HG02763 (cell line): ENCODE data around the gene GGCX.
"Not testable (repeated sequence)": the region's sequence is repeated elsewhere in the genome, so short reads cannot be mapped to it uniquely, and the experiment has no call there.

ENCODE experiments used
- ATAC-seq: cut with Tn5 transposase; IDR thresholded peaks from one replicate; pipeline ENCODE4 v1.9.1; 2021; ENCODE audit warnings: mild to moderate bottlenecking, moderate library complexity; ENCODE audit not compliant: unreplicated experiment

The GGCX gene

DNA sequence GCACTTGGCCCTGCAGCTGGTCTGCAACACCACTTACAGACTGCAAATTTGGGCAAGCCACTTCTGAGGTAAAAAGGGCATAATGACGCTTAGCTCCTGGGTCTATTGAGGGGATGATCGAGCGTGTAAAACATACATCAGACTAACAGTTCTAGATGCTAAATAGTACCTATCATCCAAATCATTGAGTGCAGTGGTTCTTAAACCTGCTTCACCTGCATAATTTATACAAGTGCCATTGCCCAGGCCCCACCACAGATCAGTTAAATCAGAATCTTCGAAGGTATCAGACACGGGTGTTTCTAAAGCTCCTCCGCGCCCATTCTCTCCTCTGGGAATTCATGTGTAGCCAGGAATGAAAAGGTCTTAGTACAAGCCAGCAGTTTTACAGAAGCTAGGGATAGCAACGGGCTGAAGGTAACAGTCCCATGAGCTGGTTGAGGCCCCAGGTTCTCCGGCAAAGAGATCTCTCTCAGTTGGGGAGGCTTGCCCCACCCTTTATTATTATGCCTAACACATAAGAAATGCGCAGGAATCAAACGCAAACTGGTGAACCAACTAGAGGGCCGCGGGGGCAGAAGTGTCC lies 33.5 kb upstream of the GGCX start:
- ATAC-seq = no peak

DNA sequence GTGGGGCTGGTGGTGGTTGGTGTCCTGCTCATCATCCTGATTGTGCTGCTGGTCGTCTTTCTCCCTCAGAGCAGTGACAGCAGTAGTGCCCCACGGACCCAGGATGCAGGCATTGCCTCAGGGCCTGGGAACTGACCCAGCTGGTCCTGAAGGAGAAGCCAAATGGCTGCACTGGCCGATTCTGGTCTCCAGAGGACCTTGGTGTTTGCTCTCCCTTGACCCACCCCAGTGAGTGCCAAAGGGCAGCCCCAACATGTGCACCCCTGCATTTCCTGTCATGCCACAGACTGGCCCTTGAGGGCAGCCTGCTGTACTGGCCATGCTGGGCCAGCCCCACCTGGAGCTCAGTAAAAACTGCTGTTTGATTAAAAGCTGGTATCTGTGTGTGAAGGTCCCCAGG lies 31.7 kb upstream of the GGCX start:
- no peak for ATAC-seq

DNA sequence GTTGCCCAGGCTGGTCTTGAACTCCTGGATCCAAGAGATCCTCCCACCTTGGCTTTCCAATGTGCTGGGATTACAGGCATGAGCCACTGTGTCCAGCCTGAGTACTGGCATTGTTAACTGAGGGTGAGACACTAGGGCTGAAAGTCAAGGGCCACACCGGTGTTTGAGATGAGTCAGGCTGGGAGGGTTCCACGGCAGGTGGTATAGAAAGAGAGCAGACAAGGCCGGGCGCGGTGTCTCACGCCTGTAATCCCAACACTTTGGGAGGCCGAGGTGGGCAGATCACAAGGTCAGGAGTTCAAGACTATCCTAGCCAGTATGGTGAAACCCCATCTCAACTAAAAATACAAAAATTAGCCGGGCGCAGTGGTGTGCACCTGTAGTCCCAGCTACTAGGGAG lies 31.0 kb upstream of the GGCX start:
- ATAC-seq = not testable (repeated sequence)

DNA sequence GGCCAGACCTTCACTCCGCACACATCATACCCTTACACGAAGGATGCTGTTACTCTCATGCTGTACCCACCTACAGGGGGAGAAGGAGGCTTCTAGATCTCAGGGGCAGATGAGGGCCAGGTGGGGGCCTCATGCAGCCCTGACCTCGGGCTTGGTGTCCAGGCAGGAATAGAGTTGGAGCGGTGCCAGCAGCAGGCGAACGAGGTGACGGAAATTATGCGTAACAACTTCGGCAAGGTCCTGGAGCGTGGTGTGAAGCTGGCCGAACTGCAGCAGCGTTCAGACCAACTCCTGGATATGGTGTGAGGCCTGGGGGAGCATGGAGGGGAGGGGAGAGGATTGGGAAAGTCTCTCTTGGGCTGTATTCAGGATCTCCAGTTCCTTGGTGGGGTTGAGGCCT lies 30.3 kb upstream of the GGCX start:
- ATAC-seq = no peak

DNA sequence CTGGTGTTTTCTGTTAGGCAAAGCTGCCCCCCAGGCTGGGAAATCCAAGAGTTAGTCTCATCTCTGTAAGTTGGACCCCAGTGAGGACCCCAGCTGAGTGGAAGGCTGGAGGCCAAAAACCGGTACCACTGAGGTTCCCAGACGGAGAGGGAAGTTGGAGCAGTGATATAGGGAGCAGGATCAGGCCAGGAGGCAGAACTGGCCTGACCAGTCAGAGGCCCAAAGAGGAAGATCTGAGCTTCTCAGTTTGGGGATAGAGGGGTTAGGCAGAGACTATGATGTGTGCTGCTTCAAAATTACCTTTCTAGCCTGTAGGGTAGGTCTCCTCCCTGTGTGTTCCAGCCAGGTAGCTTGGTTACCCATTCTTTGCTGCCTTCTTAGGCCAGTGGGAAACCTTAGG lies 29.7 kb upstream of the GGCX start:
- no peak for ATAC-seq

DNA sequence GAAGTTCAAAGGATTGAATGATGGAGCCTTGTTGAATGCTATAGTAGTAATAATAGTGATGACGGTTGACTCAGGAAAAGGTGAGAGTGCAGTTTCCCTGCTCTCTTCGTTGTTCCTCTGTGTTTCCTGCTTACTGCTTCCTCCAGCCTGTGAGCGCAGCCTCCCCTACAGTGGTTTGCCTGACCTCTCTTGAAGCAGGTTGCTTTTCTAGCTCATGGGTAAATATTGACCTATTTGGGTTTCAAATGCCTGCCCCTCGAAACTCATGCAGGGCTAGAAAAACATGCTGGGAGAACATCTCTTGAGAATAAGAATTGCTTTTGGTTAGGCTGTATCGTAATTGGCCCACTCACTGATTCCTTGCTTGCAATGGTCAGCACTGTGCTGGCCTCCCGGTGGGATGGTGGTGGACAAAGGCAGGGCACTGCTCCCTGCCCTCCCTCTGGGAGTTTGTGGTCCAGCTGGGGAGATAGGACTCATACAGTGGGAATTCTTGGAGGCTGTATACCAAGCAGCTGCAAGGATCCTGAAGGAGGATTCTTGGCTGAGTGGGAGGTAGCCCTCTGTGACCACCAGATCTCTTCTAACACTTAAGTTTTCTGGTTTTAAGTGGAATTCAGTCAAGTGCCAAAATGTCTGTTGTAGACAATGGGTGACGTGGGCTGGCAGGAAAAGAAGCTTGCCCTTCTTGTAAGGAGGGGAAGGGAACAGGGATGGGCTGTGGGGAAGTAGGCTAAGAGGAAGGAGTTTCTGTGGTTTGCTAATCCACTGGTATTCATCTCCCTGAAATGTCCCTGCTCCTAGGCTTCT lies 28.9 kb upstream of the GGCX start:
- no peak for ATAC-seq

DNA sequence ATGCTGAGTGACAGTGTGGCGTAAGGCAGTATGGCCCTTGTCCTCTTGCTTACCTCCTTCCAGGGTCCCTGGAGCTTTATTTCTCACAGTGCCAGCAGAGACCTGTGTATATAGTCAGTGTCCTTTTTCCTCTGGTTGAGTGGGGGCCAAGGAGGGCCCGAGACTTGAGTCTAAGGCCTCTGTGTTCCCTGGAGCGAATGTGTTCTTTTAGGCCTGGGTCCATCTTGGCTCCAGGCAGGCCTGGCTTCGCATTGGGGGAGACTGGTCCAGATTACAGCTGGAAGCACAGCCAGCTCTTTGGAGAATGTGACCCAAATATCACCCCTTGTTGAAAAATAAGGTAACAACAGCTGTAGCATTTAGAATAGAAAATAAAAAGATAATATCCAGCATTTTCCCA lies 27.9 kb upstream of the GGCX start:
- ATAC-seq = no peak

DNA sequence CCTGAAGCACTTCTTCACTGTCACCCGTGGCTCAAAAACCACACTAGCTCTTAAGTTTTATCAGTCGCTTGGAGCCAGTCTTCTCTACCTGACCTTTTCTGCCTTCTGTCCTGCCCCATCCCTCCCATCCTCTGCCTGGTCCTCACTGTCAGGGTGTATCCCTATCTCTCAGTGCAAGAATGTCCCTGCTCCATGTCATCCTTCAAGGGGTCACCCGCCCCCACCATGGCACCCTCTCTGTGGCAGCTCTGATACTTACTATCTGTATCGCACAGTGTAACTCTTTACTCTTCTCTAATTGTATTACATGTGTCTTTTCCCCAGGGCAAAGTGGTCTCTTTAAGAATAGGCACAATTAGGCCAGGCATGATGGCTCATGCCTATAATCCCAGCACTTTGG lies 27.4 kb upstream of the GGCX start:
- ATAC-seq = no peak

DNA sequence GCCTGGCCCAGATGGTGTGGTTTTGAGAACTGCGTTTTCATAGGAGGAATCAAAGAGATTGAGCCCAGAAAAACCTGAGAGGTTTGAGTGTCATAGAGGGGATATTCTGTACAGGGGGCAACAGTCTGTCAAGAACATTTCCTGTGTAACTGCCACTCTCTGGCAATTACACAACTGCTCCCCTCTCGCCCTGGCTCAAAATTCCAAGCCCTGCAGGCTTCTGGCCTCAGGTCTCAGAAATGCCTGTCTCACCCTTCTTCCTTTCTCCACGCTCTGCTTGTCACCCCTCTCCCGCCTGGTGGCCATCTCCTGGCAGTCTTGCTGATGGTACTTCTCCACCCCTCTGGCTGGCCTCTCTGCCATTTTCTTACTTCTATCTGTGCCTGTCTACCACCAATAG lies 26.9 kb upstream of the GGCX start:
- ATAC-seq = no peak

DNA sequence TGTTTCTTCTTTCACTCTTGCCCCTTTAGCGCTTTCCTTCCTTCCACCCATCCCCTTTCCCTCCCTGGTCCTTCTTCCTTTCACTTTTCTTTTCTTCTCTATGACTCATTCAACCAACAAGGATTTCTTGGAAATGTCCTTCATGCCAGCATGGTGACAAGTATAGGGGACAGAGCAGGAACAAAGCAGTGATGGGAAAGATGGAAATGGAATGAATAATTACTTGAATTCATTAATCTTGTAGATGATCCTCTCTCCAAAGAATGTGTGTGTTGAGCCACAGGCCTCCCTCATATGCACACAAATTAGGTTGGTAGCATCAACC lies 24.4 kb upstream of the GGCX start:
- no peak for ATAC-seq

DNA sequence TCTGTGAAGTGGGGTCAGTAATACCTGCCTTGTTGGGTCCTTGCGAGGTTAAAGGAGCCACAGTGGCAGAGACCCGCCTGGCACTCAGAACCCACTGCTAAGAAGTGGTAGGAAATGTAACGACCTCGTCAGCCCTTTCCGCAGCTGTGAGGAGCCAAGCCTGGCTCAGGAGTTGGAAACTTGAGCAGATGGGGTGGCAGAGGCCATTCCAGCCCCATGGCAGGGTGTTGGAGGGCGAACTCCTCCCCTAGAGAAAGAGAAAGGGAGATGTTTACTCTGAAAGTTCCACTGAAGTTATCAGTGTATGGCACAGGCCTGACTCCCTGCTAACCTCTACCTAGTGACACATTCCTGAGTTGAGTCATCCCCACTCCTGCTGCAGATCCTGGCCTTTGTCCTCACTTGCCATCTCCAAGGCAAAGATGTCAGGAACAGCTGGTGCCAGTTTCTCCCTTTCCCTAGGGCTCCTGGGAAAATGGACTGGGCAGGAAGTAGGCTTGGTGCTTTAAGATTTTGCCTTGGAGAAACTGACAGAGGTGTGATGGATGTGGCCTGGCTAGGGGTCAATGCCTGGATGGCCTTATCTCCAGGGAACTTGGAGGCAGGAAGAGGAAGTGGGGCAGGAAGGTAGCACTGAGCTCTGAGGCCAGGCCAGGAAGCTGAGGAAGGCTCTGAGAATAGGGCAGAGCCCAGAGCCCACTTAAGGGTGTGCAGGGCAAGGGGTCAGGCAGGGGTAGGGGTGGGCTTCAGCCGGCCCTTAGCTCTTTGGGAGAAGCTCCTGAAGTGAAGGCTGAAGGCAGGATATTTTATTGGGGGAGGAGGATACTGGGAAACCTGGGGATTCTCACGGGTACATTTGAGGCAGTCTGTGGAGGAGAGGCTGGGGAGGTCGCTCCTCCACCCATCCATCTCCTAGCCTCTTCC lies 23.8 kb upstream of the GGCX start:
- ATAC-seq = no peak

DNA sequence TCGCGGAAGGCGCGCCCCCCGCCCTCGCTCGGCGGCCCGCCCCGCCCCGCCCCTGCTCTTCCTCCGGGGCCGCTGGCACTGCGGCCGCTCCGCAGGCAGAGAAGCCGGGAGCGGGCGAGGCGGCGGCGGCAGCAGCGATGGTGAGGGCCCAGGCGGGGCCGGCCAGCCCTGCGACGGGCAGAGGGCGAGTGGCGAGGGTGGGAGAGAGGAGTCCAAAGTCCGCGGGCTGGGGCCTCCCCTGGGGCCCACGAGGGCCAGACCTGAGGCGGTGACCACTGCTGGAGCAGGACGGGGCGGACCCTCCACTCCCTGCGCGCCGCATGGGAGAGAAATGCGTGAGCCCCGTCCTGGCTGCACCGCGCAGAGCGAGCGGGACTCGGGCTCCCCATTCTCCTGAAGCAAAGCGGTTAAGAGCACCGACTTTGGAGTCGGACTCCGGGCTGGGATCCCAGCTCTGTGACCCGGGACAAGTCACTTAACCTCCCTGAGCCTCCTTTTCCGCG lies 23.1 kb upstream of the GGCX start, which contains the start of gene VAMP5:
VAMP5 (plus strand) TSS at position 78 of the 503 bp plus-strand sequence; CDS start at position 138, 60 bp downstream.
- ATAC-seq = peak; percentile 57

DNA sequence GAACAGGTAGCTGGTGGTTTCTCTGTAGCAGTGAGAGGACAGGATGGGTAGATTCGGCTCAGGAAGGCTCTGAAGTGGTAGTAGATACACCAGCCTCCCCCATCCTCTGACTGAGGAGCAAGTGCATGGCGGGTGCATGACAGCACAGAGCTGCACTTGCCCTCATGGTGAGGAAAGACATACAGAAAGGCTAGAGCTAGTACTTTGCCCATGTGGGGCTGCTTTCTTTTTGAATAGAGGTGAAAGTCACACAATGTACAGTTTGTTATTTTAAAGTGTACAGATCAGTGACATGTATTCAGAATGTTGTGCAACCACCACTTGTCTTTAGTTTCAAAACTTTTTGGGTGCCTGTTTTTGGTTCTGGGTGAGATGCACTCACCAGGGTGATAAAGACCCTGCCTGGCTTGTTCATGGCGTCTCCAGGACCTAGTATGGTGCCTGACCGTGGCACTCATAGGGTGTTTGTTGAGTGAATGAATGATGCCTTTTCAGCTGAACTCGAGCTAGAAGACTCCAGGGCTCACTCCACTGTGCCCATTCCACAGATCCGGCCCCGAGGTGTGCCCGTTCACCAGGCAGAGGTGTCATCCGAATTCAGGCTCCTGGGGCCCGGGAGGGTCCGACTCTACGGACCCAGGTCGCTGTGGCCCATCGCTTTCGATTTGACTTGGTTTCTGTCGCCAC lies 22.5 kb upstream of the GGCX start:
- peak; percentile 15 for ATAC-seq

DNA sequence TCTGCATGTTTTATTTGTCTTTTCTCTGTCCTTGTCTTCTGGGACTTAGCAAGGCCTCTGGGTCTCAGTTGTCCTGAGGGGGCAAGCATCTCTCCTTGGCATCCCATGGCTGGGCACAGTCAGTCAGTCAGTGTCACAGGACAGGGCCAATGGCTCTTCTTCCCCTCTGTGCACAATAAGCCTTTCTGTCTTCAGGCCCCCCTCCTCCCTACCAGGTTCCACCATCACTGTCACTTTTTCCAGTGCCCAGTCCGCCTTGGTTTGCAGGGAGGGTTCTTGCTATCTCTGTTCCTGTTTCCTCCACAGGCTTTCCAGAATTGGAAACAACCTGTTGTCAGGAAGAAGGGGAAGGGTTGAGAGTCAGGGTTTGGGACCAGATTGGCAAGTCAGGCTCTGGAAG lies 21.2 kb upstream of the GGCX start:
- no peak for ATAC-seq

DNA sequence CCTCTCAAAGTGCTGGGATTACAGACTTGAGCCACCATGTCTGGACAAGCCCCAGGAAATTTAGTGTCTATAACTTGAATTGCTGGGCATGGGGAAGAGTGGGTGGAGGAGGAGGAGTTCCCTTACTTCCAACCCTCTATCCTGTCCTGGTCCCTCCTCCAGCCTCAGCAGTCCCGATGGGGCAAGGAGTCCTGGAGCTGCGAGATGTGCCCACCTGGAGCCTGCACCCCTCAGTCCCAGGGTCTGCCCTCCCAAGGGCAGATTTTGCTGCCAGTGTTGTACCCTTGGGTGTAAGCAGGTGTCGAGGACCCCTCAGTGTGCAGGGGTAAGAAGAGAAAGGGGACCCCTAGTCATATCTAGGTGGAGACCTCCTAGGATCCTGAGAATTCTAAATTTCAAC lies 18.9 kb upstream of the GGCX start:
- ATAC-seq = no peak

DNA sequence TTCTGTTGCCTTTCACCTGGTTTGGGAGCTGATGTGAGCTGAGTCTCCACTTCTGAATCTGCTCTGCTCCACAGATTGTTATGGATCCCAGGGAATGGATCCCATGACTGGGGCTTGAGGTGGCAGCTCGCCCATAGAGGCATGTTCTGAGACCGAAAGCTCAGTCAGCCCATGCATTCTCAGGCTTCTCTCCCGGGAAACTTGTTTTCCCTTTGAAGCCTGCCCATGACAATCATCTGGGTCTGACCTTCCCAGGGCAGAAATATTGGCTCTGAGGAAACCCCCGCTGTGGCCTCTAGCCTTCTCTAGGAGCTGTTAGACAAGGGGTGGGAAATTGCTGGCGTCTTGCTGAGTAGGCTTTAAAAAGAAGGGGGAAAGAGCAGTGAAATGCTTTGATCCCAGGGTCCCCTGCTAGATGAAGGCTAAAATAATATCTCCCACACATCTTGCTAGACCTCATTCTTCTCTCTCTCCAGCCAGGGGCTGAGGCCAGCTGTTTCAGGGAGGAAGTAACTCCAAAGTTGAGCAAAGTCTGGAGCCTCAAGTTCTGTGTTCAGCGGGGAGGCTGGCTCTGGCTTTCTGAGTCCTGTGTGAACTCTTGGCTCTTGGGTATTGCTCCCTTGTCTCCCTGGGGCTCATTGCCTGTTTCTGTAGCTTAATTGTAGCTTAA lies 18.1 kb upstream of the GGCX start:
- no peak for ATAC-seq

DNA sequence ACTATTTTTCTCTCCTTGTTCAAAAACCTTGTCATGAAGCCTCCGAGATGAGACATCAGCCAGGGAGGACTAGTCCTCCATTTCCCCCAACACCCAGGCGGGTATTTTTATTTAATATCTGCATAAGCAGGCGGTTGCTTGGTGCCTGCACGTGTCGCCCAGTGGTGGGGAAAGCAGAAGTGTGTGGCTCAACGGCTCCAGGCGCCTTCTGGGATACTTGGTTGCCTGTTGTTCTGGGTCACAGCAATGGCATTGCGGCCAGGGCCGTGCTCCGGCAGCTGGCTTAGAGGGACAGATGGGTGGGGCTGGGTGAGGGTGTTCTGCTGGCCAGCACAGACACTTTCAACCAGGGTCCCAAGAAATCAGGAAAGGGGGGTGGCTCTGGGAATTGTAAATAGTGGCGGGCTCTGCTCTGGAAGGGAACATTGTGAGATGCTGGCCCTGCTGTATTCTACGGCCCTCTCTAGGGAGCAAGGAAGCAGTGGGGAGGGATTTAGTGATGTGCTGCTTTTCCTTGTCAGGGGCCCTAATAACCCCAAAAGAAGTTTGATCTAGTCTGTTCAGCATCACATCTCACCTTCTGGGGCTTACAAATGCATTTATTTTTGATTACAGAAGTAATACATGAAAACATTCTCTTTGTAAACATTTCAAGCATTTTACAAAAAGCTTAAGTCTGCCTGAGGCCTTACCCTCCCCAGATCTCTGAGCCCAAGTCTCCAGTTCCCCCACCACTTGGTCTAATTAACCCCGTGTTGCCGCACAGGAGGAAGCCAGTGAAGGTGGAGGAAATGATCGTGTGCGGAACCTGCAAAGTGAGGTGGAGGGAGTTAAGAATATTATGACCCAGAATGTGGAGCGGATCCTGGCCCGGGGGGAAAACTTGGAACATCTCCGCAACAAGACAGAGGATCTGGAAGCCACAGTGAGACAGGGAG lies 17.2 kb upstream of the GGCX start:
- ATAC-seq = no peak

DNA sequence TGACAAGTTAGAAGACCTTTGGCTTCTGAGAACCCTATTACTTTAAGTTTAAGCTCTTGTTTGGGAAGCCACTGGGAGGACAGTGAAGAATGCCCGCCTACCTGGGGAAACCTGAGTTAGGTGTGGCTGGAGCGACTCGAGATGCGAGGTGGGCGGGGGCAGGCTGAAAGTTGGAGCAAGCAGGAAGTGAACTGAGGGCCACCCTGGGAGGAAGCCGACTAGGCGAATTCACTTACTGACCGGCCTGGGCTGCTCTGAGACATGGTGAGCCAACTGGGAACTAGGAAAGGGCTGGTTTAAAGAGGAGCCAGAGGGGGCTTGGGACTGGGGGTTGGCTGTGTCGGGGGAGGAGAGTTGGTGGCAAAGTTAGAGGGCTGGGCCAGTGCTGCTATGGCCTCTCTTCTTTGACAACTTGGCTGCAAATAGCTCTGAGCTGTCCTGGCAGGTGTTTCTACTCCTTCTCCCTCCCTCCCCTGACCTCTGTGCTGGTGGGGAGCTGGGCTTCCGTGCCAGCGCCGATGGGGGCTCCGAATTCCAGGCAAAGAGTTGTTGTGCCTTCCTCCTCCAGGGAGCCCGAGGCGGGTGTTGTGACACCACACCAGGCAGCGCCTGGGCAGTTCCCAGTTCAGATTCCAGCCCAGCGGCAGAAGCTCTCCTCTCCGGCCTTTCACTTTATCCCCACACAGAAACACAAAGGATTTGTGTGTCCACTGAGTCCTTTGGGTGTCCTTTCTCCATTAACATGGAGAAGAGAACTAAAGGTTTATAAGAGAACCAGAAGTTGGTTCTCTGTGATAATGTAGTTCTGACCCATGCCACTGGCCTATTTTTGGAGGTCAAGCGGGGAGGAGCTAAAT lies 16.3 kb upstream of the GGCX start, which contains the start of gene VAMP8:
VAMP8 (plus strand) TSS at position 201 of the 857 bp plus-strand sequence; CDS start at position 262, 61 bp downstream.
- peak; percentile 69 for ATAC-seq
